Osteoblast (primary cell): Measurements from ENCODE around the gene STK31. TPM values are rescaled to one million over a fixed set of nuclear protein-coding genes. Genes with fewer than 3 reads are reported as not detected.
"Not testable (repeated sequence)": the region's sequence is repeated elsewhere in the genome, so short reads cannot be mapped to it uniquely, and the experiment has no call there.

ENCODE experiments used
- DNase-seq: peaks from one replicate; pipeline ENCODE4 v3.0.0; 2011; ENCODE audit warnings: low spot score, mixed read lengths; ENCODE audit not compliant: insufficient read length; ENCODE audit errors: missing footprints
- H2AFZ ChIP-seq: 2 replicates; pipeline ENCODE4 v1.6.0; 2011; ENCODE audit warnings: mild to moderate bottlenecking, low read length
- H3K27ac ChIP-seq: 2 replicates; pipeline ENCODE4 v1.5.1; 2011; ENCODE audit warnings: mild to moderate bottlenecking, low read depth, low read length, moderate library complexity
- H3K27me3 ChIP-seq: 2 replicates; pipeline ENCODE4 v1.6.0; 2012; ENCODE audit warnings: mild to moderate bottlenecking, control low read depth, inconsistent platforms, low read length, moderate library complexity; ENCODE audit not compliant: insufficient read depth
- H3K36me3 ChIP-seq: 2 replicates; pipeline ENCODE4 v1.5.1; 2011; ENCODE audit warnings: mild to moderate bottlenecking, low read length, control low read depth, moderate library complexity; ENCODE audit not compliant: insufficient read depth
- H3K4me1 ChIP-seq: 2 replicates; pipeline ENCODE4 v1.5.1; 2011; ENCODE audit warnings: mild to moderate bottlenecking, low read length, control low read depth, moderate library complexity; ENCODE audit not compliant: insufficient read depth
- H3K4me2 ChIP-seq: 2 replicates; pipeline ENCODE4 v1.6.0; 2011; ENCODE audit warnings: mild to moderate bottlenecking, low read length; ENCODE audit not compliant: insufficient read depth
- H3K4me3 ChIP-seq: fragments of 200-600 bp; sonication (generic); 3 replicates; pipeline ENCODE4 v1.5.1; 2012; ENCODE audit warnings: mild to moderate bottlenecking, low read length, inconsistent platforms; ENCODE audit not compliant: insufficient read depth
- H3K79me2 ChIP-seq: 2 replicates; pipeline ENCODE4 v1.6.0; 2012; ENCODE audit warnings: mild to moderate bottlenecking, low read length, control low read depth, inconsistent platforms; ENCODE audit not compliant: insufficient read depth
- H3K9me3 ChIP-seq: 2 replicates; pipeline ENCODE4 v1.5.1; 2011; ENCODE audit warnings: low read depth, low read length, control low read depth
- H4K20me1 ChIP-seq: 2 replicates; pipeline ENCODE4 v1.6.0; 2012; ENCODE audit warnings: mild to moderate bottlenecking, low read length, control low read depth; ENCODE audit not compliant: insufficient read depth
- CTCF ChIP-seq: IDR thresholded peaks from 2 replicates; pipeline ENCODE4 v1.5.1; 2011; ENCODE audit warnings: mild to moderate bottlenecking, low read depth, low read length, moderate library complexity; ENCODE audit errors: extremely low read depth
- total RNA-seq: library from RNA; depleted of rRNA; stranded (reverse); fragments of >200 nt; gene quantifications from 2 replicates; pipeline ENCODE4 v1.2.3, GENCODE V29; 2012

The STK31 gene
- total RNA-seq, 1 donor: under 0.01 TPM

GRCh38 chr7:23743226-23743625 is 33.2 kb downstream of the STK31 start:
- no peak overlapping the region for H3K4me3 ChIP-seq
- DNase-seq: no peak
- no peak overlapping the region for H3K4me2 ChIP-seq
- H3K27me3 ChIP-seq: no peaks in the 10 kb centered on the region
- no peaks in the 10 kb centered on the region for H3K9me3 ChIP-seq
- TF ChIP-seq CTCF: no peak
- H4K20me1 ChIP-seq: no peaks in the 10 kb centered on the region
- H3K27ac ChIP-seq: no peak overlapping the region
- no peaks in the 10 kb centered on the region for H3K4me1 ChIP-seq
- no peaks in the 10 kb centered on the region for H3K79me2 ChIP-seq
- no peak overlapping the region for H2AFZ ChIP-seq
- H3K36me3 ChIP-seq: no peaks in the 10 kb centered on the region

GRCh38 chr7:23746629-23747028 is 36.6 kb downstream of the STK31 start:
- Histone ChIP-seq H3K27me3 (no peaks in the 10 kb centered on the region), H3K4me1 (no peaks in the 10 kb centered on the region), H3K4me3 (no peak overlapping the region), H3K9me3 (no peaks in the 10 kb centered on the region), H3K4me2 (no peak overlapping the region), H2AFZ (no peak overlapping the region), H3K27ac (no peak overlapping the region), H3K36me3 (no peaks in the 10 kb centered on the region), H4K20me1 (no peaks in the 10 kb centered on the region), H3K79me2 (no peaks in the 10 kb centered on the region)
- DNase-seq: no peak
- TF ChIP-seq CTCF: no peak

GRCh38 chr7:23751852-23752251 is 41.8 kb downstream of the STK31 start:
- no peaks in the 10 kb centered on the region for H3K27me3 ChIP-seq
- H3K9me3 ChIP-seq: no peaks in the 10 kb centered on the region
- no peaks in the 10 kb centered on the region for H3K79me2 ChIP-seq
- no peak for DNase-seq
- TF ChIP-seq CTCF: no peak
- H3K36me3 ChIP-seq: no peaks in the 10 kb centered on the region
- no peak overlapping the region for H3K4me3 ChIP-seq
- no peak overlapping the region for H3K27ac ChIP-seq
- no peak overlapping the region for H2AFZ ChIP-seq
- no peak overlapping the region for H3K4me2 ChIP-seq
- H3K4me1 ChIP-seq: no peaks in the 10 kb centered on the region
- H4K20me1 ChIP-seq: no peaks in the 10 kb centered on the region

- H2AFZ ChIP-seq, H3K4me2 ChIP-seq, H3K36me3 ChIP-seq, H3K4me1 ChIP-seq, H3K4me3 ChIP-seq, H4K20me1 ChIP-seq, H3K79me2 ChIP-seq, DNase-seq, H3K27ac ChIP-seq, H3K27me3 ChIP-seq, H3K9me3 ChIP-seq: not testable (repeated sequence)
These were observed 48.8 kb downstream of the STK31 start for GRCh38 chr7:23758839-23759238.
